GM04503 (cell line): ENCODE results near the gene PRH1.

Experiments
- DNase-seq: peaks from one replicate; pipeline ENCODE4 v3.0.0-alpha.2; 2012; ENCODE audit warnings: low read depth

PRH1 gene

DNA sequence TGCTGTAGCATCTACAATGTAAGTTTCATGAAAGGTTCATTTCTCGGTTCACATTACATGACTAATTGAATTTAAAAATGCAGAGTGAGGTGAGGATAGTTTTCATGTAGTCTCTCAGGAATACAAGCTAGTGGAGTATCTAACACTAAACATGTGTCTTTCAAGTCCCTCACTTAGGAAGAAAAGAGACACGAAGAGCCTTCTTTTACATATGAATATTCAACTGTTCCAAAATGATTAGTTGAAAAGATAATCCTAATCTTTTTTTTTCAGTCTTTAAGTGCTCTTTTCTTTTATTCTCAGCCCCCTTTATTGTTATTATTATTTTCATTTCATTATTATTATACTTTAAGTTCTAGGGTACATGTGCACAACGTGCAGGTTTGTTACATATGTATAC, 45.6 kb downstream of the PRH1 start:
- no peak for DNase-seq
